ENCODE measurements around the gene ZFYVE21.

The ZFYVE21 gene

DNA sequence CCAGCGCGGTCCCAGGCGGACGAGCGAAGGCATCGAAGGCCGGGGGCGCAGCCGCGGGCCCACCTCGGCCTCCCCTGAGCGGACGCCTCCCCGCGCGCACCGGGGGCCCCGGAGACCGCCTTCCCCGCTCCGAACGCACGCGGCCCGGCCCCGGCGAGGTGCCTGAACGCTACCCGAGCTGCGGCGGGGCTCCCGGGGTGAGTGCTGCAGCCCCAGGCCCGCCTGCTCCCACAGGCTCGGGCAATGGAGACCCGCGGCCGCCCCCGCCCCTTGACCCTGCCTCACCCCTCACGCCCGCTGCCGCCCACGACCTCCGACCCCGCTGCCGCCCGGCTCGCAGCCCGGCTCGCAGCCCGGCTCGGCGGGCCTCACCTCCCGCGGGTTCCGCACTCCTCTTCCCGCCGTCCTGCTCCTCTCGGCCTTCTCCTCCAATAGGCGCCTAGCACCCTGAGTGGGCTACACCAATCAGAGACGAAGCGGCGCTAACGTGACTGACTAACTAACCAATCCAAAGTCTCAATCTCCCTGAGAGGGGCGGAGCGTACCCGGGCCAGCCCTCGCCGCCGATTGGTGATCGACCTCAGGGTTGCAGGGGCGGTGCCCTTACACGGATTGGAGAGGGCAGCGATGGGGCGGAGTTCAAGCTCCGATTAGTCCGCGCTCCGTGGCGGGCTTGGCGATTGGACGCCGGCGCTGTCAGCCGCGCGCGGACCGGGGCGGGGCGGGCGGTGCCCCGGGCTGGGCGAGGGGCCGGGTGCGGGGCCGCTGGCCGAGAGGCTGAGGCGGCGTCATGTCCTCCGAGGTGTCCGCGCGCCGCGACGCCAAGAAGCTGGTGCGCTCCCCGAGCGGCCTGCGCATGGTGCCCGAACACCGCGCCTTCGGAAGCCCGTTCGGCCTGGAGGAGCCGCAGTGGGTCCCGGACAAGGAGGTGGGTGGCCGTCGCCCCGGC, at the start of gene ZFYVE21, which contains the start of gene XRCC3:
ZFYVE21 (plus strand) TSS at position 759 of the 949 bp plus-strand sequence; CDS start at position 791, 32 bp downstream.
XRCC3 (minus strand) TSS at position 400 of the 949 bp plus-strand sequence. CDS start 4,364 bp downstream, outside the sequence.
- H3K27ac ChIP-seq, result peak within 1 kb of the TSS; percentile 46
- DNase-seq (ENCODE audit: low read depth, low spot score), result peak; percentile 96

DNA sequence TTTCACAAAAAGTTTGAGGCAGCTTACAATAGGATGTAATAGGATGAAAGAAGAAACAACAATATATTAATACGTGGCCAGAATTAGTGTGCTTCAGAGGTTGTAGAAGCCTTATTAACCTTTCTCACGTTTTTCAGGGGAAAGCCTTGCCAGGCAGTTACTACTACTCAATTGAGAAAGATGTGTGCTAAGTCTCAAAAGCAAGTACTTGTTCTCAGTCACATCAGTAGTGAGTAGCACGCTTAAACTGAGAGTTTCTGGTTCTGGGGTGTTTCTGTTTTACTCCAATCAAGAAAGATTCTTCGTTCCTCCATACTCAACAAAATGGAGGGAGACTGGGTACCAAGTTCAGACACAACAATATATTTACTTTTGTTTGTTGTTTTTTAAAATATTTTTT, 47.9 kb upstream of the ZFYVE21 start:
- no peak overlapping the region for H3K27ac ChIP-seq

DNA sequence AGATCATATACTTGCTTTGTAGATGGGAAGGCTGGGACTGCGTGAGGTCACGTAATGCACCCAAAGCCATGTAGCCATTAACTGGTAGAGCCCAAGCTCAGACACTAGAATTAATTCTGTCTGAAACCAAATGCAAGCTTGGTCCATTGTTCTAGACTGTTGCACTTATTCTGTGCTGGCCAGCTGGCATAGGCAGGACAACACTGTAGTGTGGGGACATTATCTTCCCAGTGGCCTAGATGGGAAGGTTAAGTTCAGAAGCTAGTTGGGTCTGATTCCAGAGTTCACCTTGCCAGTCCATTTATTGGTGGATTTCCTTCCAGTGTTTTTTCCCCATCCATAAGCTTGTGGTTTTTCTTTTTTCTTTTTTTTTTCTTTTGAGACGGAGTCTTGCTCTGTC, 47.5 kb upstream of the ZFYVE21 start:
- H3K27ac ChIP-seq, result no peak overlapping the region
- no peak for DNase-seq (ENCODE audit: low read depth, low spot score)

More for the DNA sequence above, 47.9 kb upstream of the ZFYVE21 start:
- DNase-seq (ENCODE audit: low read depth, low spot score), result no peak

DNA sequence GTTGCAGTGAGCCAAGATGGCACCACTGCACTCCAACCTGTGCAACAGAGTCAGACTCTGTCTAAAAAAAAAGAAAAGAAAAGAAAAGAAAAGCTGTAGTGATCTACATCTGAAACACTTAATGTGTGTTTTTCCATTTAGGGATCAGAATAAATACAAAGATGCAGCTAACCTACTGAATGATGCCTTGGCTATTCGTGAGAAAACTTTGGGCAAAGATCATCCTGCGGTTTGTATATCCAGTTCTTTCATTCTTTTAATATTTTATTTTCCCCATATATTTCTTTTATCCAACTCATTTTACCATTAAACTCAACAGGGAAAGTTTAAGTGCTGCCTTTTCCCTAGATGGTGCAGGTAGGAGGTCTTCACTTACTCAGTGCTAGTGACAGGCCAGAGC, 46.2 kb upstream of the ZFYVE21 start:
- no peak for DNase-seq (ENCODE audit: low read depth, low spot score)

DNA sequence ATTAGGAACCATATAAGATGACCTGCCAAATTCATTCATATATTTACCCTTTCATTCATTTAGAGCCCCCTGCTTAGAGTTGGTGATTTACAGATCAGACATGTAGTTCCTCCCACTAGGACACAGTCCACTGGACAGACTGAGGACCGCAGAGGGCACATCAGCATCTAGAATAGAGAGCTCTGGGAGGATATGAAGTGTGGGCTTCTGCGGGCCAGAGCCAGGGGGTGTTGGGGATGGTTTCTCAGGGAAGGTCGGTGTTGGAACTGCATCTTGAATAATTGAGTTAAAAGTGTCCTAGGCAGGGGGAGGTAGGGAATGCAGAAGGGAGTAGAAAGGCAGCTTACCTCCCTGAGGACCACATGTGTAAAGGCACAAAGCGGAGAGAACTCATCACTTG, 43.7 kb upstream of the ZFYVE21 start:
- no peak overlapping the region for H3K27ac ChIP-seq
- DNase-seq (ENCODE audit: low read depth, low spot score), result no peak

More for the DNA sequence above, 46.2 kb upstream of the ZFYVE21 start:
- no peak overlapping the region for H3K27ac ChIP-seq

DNA sequence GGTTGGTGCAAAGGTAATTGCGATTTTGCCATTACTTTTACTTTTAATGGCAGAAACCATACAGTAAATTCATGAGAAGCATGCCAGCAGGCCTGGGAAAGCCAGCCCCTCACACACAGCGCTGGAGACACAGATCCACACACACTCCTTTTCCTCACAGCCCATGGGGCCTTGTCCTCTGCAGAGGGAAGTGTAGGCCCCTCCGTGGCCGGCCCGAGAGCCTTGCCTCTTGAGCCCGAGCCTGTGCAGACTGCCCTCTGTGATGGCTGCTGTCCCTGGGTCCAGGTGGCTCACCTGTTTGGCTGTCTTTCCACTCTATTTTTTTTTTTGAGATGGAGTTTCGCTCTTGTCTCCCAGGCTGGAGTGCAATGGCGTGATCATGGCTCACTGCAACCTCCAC, 39.7 kb upstream of the ZFYVE21 start:
- H3K27ac ChIP-seq, result no peak overlapping the region
- DNase-seq (ENCODE audit: low read depth, low spot score), result no peak

DNA sequence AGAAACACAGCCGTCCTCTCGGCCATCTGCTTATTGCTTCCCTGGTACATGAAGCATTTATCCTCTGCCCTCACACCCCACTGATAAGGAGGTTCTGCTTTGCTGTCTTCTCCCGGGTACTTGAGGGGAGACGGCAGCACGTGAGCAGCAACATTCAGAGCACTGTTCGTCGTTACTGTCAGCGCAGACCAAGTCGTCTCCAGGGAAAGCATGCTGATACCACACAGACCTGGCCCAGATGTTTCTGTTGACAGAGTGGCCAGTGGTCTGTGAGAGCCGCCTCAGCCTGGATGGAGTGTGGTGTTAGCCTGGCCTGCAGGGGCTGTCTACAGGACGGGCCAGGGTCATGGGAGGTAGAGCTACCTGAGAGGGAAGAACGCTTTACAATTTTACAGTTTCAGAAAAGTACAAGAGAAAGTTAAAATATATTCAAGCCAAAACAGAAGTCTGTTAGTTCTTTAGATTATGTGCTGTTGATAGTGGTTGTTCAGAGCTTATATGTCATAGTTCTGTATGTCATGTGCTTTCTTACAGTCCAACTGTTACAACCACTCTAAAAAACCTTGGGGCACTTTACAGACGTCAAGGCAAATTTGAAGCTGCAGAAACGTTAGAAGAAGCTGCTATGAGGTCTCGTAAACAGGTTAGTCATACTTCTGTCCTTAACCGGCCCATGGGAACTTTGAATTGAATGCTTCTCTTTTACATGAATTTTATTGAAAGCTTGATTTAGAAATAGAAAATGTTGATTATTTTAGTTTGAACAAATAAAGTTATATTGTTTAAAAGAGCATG, 38.5 kb upstream of the ZFYVE21 start:
- DNase-seq (ENCODE audit: low read depth, low spot score), result no peak
- no peak overlapping the region for H3K27ac ChIP-seq

DNA sequence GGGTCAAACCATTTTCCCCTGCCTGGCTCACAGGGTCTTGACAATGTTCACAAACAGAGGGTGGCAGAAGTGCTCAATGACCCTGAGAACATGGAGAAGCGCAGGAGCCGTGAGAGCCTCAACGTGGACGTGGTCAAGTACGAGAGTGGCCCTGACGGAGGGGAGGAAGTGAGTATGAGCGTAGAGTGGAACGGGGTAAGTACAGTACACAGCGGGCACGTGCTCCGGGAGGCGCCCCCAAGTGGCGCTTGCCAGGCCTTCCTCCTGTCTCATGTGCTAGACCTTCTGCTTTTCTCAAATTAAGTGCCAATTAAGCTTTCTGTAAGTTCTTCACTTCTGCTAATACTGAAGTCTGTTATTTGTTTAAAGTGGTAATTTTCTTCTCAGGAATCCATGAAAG, 36.3 kb upstream of the ZFYVE21 start:
- no peak for DNase-seq (ENCODE audit: low read depth, low spot score)
- no peak overlapping the region for H3K27ac ChIP-seq

DNA sequence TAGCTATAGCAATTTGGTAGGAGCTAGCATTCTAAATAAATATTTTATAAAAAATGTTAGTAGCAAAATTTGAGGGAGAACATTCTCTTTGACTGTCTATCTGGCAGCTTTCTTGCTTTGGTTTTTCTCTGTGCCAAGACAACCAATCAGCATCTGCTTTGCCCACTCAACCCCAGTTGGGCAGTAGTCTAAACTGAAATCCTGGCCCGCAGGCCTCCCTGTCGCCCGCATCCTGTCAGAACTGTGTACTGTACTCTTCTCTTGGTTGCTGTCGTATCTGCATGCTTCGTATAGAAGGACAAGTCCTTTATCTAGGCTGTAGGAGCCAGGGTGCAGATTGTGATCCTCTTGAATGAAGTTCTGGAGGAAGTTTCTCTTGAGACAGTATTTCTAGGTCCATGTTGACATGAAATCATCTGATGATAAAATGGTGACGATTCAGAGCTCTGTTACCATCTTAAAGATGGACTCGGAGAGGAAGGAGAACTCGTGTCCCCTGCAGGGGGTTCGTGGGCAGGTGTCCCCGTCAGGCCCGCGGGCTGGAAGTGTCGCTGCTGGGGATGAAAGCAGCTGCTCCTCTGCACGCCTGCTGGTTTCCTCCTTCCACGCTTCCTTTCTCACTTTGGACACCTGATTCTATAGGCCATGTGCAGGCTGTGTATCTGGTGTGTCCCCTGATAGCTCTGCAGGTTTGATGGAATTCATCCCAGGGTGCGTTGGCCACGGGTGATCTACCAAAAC, 34.9 kb upstream of the ZFYVE21 start:
- no peak overlapping the region for H3K27ac ChIP-seq
- no peak for DNase-seq (ENCODE audit: low read depth, low spot score)

DNA sequence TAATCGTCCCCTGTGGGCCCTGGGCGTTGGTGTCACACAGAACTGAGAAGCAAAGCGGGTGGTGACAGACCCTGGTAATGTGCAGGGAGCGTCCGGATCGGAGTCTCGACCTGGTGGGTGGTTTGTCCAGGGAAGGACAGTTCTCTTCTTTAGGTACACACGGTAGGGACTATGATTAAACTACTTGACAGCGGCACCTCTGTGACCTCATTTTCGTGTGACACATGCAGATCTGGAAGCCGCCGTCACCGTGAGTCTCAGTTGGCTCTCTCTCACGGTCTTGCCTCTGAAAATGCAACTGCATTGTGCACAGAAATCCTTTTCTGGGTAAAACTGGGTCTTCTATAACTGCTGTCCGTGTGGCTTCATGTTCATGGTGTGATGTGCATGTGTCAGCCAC, 32.5 kb upstream of the ZFYVE21 start:
- no peak for DNase-seq (ENCODE audit: low read depth, low spot score)

DNA sequence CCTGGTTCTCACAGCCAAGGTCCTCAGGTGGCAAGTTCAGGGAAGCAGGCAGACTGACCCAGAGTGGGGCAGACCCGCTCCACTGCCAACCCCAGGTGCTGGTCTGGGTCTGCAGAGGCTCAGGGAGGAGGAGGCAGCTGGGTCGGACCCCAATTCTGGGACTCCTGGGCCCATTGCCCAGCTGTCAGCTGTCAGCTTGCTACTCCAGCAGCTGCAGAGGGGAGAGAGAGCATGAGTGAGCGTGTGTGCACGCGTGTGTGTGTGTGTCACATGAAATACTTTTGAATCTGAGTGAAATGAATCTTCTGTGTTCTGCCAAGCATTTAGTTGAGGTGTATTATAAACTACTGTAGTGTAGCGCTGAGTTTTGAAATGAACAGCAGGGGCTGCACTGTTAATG, 31.1 kb upstream of the ZFYVE21 start:
- no peak overlapping the region for H3K27ac ChIP-seq
- no peak for DNase-seq (ENCODE audit: low read depth, low spot score)

More for the DNA sequence above, 32.5 kb upstream of the ZFYVE21 start:
- no peak overlapping the region for H3K27ac ChIP-seq

DNA sequence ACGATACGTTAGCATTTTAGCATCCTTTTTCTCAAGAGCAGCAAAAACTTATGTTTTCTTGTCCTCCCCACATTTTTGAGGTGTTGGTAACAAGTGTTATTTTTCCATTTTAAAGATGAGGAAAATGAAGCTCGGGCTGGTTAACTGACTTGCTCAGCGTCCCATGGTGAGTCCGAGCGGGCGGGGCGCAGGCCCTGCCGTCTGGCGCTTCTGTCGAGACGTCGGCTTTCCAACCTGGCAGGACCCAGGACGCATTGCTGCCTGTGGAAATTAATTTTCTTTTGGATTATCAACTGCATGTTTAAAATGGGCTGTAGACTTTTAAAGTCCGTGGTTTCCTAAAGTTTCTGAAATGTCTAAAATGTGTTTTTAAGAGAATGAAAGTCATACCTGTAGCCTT, 30.7 kb upstream of the ZFYVE21 start:
- no peak overlapping the region for H3K27ac ChIP-seq
- no peak for DNase-seq (ENCODE audit: low read depth, low spot score)

DNA sequence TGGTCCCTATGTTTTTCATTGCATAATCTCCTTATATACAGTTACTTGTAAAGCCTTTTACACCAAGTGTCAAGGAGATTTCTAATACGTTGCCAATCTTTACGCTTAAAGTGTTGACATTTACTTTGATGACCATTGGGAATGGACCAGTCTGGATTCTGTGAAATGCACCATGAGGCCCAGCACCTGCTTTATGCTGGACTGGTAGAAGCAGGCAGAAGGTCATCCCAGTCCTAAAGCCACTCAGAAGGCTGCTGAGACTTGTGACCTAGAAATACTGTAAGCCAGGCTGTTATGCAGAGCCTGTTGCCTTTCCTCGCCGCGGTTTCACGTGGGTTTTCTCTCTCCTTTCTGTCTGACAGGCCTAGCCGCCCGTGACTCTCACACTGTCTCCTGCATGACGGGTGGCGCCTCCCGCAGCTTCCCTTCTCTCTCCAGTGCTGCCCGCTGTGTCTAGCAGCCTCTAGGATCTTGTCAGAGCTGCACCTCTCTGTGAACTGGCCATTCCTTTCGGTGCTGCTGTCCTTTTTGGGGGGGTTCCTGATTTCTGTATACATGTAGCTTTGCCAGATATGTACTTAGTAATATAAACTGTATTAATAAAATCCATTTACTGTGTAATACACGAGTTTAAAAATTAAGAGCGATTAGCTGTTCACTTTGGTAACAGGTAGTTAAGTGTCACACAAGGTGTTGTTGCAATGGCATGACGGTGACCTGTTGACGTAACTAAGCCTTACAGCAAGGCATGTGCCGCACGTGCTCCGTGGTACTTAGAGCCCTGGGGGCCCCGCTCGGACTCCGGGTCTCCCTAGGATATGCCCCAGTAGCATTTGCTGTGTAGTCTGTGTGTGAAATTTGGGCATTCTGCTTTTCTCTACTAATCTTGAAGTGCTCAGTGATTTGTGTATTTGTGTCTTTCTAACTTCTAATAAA, 30.1 kb upstream of the ZFYVE21 start:
- H3K27ac ChIP-seq, result no peak overlapping the region
- DNase-seq (ENCODE audit: low read depth, low spot score), result no peak

DNA sequence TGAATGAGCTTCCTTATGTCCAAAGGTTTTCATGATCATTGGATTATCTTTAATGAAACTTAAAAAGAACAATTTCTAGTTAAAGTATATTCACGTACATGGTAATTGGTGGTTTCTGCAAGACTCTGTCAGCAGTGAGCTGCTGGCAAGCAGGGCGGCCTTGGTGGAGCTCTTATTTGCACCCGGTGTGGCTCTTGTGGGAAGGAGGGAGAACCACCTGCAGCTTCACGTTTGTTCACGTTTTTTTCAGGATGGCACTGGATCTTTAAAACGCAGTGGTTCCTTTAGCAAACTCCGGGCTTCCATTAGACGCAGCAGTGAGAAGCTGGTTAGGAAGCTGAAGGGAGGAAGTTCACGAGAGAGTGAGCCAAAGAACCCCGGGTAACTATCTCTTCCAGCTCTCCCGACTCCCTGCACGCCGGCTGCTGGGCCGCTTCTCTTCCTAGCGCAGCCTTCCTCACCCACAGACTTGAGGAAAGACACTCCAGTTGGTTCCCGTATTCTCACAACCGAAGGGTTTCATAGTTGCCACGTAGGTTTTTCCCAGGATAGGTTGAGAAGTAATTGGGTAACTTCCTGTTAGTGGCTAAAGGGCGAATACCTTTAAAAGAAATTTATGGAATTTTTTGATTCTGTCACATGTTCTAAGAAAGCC, 28.7 kb upstream of the ZFYVE21 start:
- H3K27ac ChIP-seq, result no peak overlapping the region
- DNase-seq (ENCODE audit: low read depth, low spot score), result no peak

DNA sequence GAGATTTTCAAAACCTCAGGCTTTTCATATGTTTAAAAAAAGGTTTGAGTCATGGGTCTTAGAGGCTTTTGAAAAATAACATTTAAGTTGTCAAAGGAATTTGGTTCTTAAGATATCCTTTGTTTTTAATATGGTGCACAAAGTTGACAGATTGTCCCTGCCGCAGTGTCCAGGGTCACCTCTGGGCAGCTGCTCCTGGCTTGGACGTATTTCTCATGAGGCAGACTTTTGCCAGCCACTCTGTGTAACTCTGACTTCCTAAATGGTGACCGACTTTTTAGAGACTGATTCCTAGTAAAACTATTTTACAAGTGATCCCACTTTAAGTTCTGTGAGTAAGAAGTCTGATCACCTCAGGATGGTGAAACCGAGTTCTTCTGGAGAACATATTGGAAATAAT, 27.9 kb upstream of the ZFYVE21 start:
- no peak for DNase-seq (ENCODE audit: low read depth, low spot score)
- no peak overlapping the region for H3K27ac ChIP-seq

DNA sequence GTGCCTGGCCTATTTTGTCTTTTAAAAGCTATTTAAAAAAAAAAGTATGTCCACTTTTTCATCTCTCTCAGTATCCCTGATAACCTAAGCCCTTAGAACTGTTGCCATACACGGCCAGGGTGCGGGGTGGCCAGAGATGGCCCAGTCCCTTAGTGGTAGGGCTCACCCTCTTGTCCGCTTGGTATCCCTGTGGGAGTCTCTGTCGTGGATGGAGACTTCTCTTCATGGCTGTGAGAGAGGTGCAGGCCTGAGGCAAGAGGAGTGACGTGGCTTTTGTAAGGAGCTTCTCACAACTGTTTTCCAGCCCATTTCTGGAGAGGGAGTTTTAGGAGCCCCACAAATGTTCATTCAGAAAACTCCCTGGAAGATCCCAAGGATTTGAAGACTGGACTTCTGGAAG, 27.2 kb upstream of the ZFYVE21 start:
- DNase-seq (ENCODE audit: low read depth, low spot score), result no peak
- H3K27ac ChIP-seq, result peak overlapping the region; percentile 12

DNA sequence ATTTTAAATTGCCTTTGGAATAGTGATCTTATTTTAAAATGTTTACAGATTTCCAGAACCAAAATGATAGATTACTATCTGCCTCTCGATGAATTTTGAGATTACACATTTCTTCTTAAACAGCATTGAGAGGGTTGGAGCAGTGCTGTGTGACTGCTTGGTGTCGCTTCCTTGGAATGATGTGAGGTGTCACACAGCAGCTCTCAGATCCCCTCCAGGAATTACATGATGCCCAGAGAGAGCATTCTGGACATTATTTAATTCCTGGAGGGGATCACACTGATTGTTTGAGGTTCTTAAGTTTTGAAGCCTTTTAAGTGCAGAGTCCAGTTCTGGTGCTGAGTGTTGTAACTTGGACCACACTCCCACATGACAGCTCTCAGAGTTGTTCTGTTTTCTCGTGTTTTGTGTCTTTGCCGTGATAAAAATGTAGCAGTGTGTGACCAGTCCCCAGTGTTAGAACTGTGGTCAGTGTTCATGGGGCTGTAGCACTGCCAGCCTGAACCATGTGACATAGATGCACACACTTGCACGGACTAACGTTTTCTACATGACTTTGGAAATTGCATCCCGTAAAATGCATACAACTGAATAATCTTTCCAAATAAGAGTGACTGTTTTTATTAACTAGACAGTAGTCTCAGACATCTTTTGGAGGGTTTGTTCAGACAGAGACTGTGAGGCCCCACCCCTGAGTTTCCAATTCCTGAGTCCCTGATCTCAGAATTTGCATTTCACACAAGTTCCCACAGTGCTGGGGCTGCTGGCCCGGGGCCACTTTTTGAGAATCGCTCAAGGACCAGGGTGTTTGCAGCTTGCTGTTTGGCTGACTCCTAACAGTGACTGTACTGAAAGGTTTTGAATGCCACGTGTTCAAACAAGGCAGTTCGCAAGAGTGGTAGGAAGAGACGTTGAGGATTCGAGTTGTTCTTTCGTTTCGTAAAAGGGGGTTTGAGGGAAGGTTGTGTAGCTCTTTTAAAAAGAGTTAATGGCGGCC, 26.4 kb upstream of the ZFYVE21 start:
- no peak for DNase-seq (ENCODE audit: low read depth, low spot score)
- peak overlapping the region; percentile 12 for H3K27ac ChIP-seq

DNA sequence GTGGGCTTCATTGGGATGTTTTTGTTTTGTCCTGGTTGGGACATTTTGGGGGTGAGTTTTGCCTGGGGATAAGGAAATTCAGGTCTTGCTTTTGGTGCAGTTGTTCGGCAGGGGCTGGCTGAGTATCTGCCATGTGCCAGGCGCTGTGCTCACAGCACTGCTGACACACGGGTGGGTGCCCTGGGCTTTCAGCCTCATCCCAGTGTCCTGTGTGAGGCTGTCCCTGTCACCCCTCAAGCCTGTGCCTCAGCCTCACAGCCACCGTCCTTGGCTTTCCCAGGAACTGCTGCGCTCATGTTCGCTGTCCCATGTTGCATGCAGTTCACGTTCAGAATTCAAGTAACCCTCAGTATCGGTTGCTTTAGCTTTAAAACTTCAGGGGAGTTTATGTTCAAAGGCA, 25.3 kb upstream of the ZFYVE21 start:
- no peak overlapping the region for H3K27ac ChIP-seq
- DNase-seq (ENCODE audit: low read depth, low spot score), result no peak

Measured in epithelial cell of prostate (primary cell).